Urinary bladder (tissue), 4 donors: ENCODE results near the gene C6orf62. TPM values are rescaled to one million over a fixed set of nuclear protein-coding genes. Genes with fewer than 3 reads are reported as not detected.
"Not testable (repeated sequence)": the region's sequence is repeated elsewhere in the genome, so short reads cannot be mapped to it uniquely, and the experiment has no call there.

ENCODE experiments used
- DNase-seq: peaks from one replicate; pipeline ENCODE4 v3.0.0-alpha.2; 2015; ENCODE audit errors: extremely low spot score
- H3K27ac ChIP-seq: one replicate; pipeline ENCODE4 v1.5.1; 2013; ENCODE audit warnings: low read depth, mild to moderate bottlenecking, moderate library complexity
- H3K36me3 ChIP-seq: one replicate; pipeline ENCODE4 v1.6.1; 2013; ENCODE audit warnings: mild to moderate bottlenecking, moderate library complexity; ENCODE audit not compliant: insufficient read depth
- H3K4me1 ChIP-seq: one replicate; pipeline ENCODE4 v1.6.1; 2013; ENCODE audit warnings: mild to moderate bottlenecking, moderate library complexity; ENCODE audit not compliant: insufficient read depth
- H3K4me3 ChIP-seq: one replicate; pipeline ENCODE4 v1.5.1; 2013; ENCODE audit warnings: low read depth, low read length
- WGBS: extraction: QIAGEN DNeasy Blood & Tissue Kit; methylation state at CpG from one replicate; pipeline ENCODE4 v1.1.7; 2013; 5-methylcytosine and 5-hydroxymethylcytosine counted together
- polyA plus RNA-seq: library from polyadenylated mRNA; stranded (reverse); fragments of 200-250 nt; gene quantifications from one replicate; pipeline ENCODE4 v1.2.3, GENCODE V29; 2013
- total RNA-seq: library from RNA; depleted of rRNA; stranded (reverse); fragments of >200 nt; gene quantifications from one replicate; pipeline ENCODE4 v1.2.3, GENCODE V29; 2014
- donor health status: healthy with polysubstance abuse.
- donor health status: healthy.

The C6orf62 gene
- total and polyA plus RNA-seq, 2 donors: 38.1 to 85.8 TPM

GRCh38 chr6:24753545-24753944 lies 34.6 kb upstream of the C6orf62 start:
- no peaks in the 10 kb centered on the region for H3K36me3 ChIP-seq
- no peak for DNase-seq
- H3K4me1 ChIP-seq: no peaks in the 10 kb centered on the region
- H3K27ac ChIP-seq: no peak overlapping the region
- no peak overlapping the region for H3K4me3 ChIP-seq
- WGBS: 77% methylated on average over 2 of the region's 2 CpGs

- WGBS: 80% methylated on average over 1 of the region's 1 CpG
- Histone ChIP-seq H3K27ac (no peak overlapping the region), H3K4me1 (no peaks in the 10 kb centered on the region), H3K4me3 (no peak overlapping the region), H3K36me3 (no peaks in the 10 kb centered on the region)
- no peak for DNase-seq
These were observed 34.1 kb upstream of the C6orf62 start for GRCh38 chr6:24752917-24753492.

- no peak overlapping the region for H3K4me3 ChIP-seq
- no peak overlapping the region for H3K27ac ChIP-seq
- WGBS: 61% methylated on average over 2 of the region's 2 CpGs
- H3K36me3 ChIP-seq: no peaks in the 10 kb centered on the region
- no peaks in the 10 kb centered on the region for H3K4me1 ChIP-seq
- no peak for DNase-seq
These were observed 33.5 kb upstream of the C6orf62 start for GRCh38 chr6:24752503-24752902.

GRCh38 chr6:24750878-24751277 lies 31.9 kb upstream of the C6orf62 start:
- not testable (repeated sequence) for H3K27ac ChIP-seq, H3K4me3 ChIP-seq, DNase-seq, H3K4me1 ChIP-seq, H3K36me3 ChIP-seq
- 76% methylated on average over 3 of the region's 3 CpGs for WGBS

GRCh38 chr6:24749297-24749696 lies 30.3 kb upstream of the C6orf62 start:
- H3K4me1 ChIP-seq: no peaks in the 10 kb centered on the region
- H3K27ac ChIP-seq: no peak overlapping the region
- 78% methylated on average over 3 of the region's 3 CpGs for WGBS
- no peak for DNase-seq
- no peak overlapping the region for H3K4me3 ChIP-seq
- H3K36me3 ChIP-seq: no peaks in the 10 kb centered on the region

GRCh38 chr6:24744911-24745310 lies 26.0 kb upstream of the C6orf62 start:
- Histone ChIP-seq H3K36me3 (no peaks in the 10 kb centered on the region), H3K4me1 (no peaks in the 10 kb centered on the region), H3K27ac (no peak overlapping the region), H3K4me3 (no peak overlapping the region)
- 75% methylated on average over 5 of the region's 5 CpGs for WGBS
- DNase-seq: no peak

- no peaks in the 10 kb centered on the region for H3K36me3 ChIP-seq
- WGBS: 82% methylated on average over 3 of the region's 3 CpGs
- no peaks in the 10 kb centered on the region for H3K4me1 ChIP-seq
- H3K4me3 ChIP-seq: no peak overlapping the region
- no peak for DNase-seq
- no peak overlapping the region for H3K27ac ChIP-seq
These were observed 25.0 kb upstream of the C6orf62 start for GRCh38 chr6:24743944-24744335.

GRCh38 chr6:24743265-24743943 lies 24.4 kb upstream of the C6orf62 start:
- DNase-seq: no peak
- H3K36me3 ChIP-seq: no peaks in the 10 kb centered on the region
- no peaks in the 10 kb centered on the region for H3K4me1 ChIP-seq
- no peak overlapping the region for H3K4me3 ChIP-seq
- 71% methylated on average over 2 of the region's 2 CpGs for WGBS
- peak overlapping the region; percentile 71 for H3K27ac ChIP-seq

- 82% methylated on average over 5 of the region's 5 CpGs for WGBS
- DNase-seq: no peak
- Histone ChIP-seq H3K27ac (no peak overlapping the region), H3K36me3 (no peaks in the 10 kb centered on the region), H3K4me3 (no peak overlapping the region), H3K4me1 (no peaks in the 10 kb centered on the region)
These were observed 23.3 kb upstream of the C6orf62 start for GRCh38 chr6:24742216-24742738.

GRCh38 chr6:24740861-24741260 lies 21.9 kb upstream of the C6orf62 start:
- no peaks in the 10 kb centered on the region for H3K36me3 ChIP-seq
- no peak for DNase-seq
- H3K4me3 ChIP-seq: no peak overlapping the region
- no peaks in the 10 kb centered on the region for H3K4me1 ChIP-seq
- H3K27ac ChIP-seq: no peak overlapping the region

GRCh38 chr6:24738741-24739140 lies 19.8 kb upstream of the C6orf62 start:
- DNase-seq: no peak
- H3K27ac ChIP-seq: no peak overlapping the region
- H3K36me3 ChIP-seq: no peaks in the 10 kb centered on the region
- H3K4me3 ChIP-seq: no peak overlapping the region
- H3K4me1 ChIP-seq: no peaks in the 10 kb centered on the region
- WGBS: 64% methylated on average over 3 of the region's 3 CpGs

- H3K4me3 ChIP-seq, H3K4me1 ChIP-seq, DNase-seq, H3K27ac ChIP-seq, H3K36me3 ChIP-seq: not testable (repeated sequence)
- 91% methylated on average over 4 of the region's 4 CpGs for WGBS
These were observed 15.8 kb upstream of the C6orf62 start for GRCh38 chr6:24734710-24735109.

GRCh38 chr6:24734166-24734565 lies 15.2 kb upstream of the C6orf62 start:
- DNase-seq: no peak
- 85% methylated on average over 1 of the region's 1 CpG for WGBS
- Histone ChIP-seq H3K4me1 (no peaks in the 10 kb centered on the region), H3K4me3 (no peak overlapping the region), H3K27ac (no peak overlapping the region), H3K36me3 (no peaks in the 10 kb centered on the region)

GRCh38 chr6:24731456-24732134 lies 12.6 kb upstream of the C6orf62 start:
- H3K4me3 ChIP-seq, H3K36me3 ChIP-seq, H3K27ac ChIP-seq, H3K4me1 ChIP-seq, DNase-seq: not testable (repeated sequence)
- WGBS: 86% methylated on average over 6 of the region's 6 CpGs
